ENCODE measurements around the gene NECAB2.

DNA sequence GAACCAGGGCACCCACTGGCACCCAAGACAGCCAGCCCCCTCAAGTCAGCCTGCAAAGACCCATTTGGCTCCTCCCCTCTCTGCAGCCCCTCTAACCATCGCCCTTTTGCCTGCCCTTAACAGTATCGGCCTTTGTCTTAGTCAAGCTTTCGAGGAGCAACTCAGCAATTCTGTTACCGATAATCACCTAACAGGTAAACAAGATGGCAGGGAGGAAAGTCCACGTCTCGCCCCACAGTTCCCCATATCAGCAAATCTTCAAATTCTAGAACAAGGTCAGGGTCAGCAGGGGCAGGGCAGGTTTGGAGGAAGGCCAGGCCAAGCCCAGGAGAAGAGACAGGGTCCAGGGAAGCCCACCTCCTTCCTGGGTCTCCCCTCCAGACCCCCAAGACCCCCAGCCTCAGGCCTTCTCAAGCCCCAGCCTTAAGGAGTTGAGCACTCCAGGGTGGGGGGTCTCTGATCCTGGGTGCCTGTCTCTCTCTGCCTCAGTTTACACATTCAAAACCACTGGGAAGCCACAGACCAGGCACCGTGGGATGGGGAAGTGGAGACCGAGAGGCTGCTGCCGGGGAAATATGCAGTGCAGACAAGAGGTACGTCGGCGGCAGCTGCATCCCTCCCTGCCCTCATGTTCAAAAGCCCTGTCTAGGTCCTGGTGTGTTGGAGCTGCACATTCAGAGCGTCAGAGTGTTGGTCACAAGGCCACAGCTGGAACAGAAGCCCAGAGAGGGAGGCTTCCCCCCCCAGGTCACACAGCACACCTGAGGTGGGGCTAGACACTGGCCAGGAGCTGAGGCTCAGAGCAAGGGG is 18.9 kb upstream of the NECAB2 start:
- TF ChIP-seq, protein P1, sequence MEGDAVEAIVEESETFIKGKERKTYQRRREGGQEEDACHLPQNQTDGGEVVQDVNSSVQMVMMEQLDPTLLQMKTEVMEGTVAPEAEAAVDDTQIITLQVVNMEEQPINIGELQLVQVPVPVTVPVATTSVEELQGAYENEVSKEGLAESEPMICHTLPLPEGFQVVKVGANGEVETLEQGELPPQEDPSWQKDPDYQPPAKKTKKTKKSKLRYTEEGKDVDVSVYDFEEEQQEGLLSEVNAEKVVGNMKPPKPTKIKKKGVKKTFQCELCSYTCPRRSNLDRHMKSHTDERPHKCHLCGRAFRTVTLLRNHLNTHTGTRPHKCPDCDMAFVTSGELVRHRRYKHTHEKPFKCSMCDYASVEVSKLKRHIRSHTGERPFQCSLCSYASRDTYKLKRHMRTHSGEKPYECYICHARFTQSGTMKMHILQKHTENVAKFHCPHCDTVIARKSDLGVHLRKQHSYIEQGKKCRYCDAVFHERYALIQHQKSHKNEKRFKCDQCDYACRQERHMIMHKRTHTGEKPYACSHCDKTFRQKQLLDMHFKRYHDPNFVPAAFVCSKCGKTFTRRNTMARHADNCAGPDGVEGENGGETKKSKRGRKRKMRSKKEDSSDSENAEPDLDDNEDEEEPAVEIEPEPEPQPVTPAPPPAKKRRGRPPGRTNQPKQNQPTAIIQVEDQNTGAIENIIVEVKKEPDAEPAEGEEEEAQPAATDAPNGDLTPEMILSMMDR (IDR thresholded peaks at IDR 0.05) = no peak
- TF ChIP-seq POLR2AphosphoS5 (IDR thresholded peaks at IDR 0.05) (no peak), POLR2A (IDR thresholded peaks at IDR 0.05; ENCODE audit: low read depth) (no peak)
